Measurements from ENCODE around the gene MAP2K3.
"Not testable (repeated sequence)": the region's sequence is repeated elsewhere in the genome, so short reads cannot be mapped to it uniquely, and the experiment has no call there.

GRCh38 chr17:21307273-21307625 is 22.7 kb downstream of the MAP2K3 start:
- not testable (repeated sequence) for TF ChIP-seq EZH2 (IDR thresholded peaks at IDR 0.05; ENCODE audit: borderline replicate concordance, low read length)
- TF ChIP-seq, protein P1, sequence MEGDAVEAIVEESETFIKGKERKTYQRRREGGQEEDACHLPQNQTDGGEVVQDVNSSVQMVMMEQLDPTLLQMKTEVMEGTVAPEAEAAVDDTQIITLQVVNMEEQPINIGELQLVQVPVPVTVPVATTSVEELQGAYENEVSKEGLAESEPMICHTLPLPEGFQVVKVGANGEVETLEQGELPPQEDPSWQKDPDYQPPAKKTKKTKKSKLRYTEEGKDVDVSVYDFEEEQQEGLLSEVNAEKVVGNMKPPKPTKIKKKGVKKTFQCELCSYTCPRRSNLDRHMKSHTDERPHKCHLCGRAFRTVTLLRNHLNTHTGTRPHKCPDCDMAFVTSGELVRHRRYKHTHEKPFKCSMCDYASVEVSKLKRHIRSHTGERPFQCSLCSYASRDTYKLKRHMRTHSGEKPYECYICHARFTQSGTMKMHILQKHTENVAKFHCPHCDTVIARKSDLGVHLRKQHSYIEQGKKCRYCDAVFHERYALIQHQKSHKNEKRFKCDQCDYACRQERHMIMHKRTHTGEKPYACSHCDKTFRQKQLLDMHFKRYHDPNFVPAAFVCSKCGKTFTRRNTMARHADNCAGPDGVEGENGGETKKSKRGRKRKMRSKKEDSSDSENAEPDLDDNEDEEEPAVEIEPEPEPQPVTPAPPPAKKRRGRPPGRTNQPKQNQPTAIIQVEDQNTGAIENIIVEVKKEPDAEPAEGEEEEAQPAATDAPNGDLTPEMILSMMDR (IDR thresholded peaks at IDR 0.05; ENCODE audit: low read length), result not testable (repeated sequence)

Data from OCI-LY1 (cell line).